GM20431 (cell line): Measurements from ENCODE around the gene APC.

ENCODE experiments used
- in situ Hi-C: fragments of 300-500 bp; cut with MseI, MboI; formaldehyde crosslinking; loops from one replicate; pipeline ENCODE4 v1.15.0; 2020; ENCODE audit warnings: low sequenced_read_pairs; ENCODE audit not compliant: unreplicated experiment

APC gene

GRCh38 chr5:112772124-112772523 is 34.4 kb downstream of the APC start:
- in situ Hi-C loops: no loop called here

GRCh38 chr5:112776301-112776856 is 38.7 kb downstream of the APC start:
- in situ Hi-C loops: no loop called here

GRCh38 chr5:112779531-112779930 is 41.8 kb downstream of the APC start:
- in situ Hi-C loops: no loop called here

GRCh38 chr5:112784726-112785125 is 47.0 kb downstream of the APC start:
- in situ Hi-C loops: no loop called here

- in situ Hi-C loops: no loop called here
Observed at GRCh38 chr5:112787261-112787660, 49.6 kb downstream of the APC start.

- in situ Hi-C loops: no loop called here
Observed at GRCh38 chr5:112787896-112788295, 50.2 kb downstream of the APC start.

GRCh38 chr5:112793201-112793600 is 55.5 kb downstream of the APC start:
- in situ Hi-C loops: no loop called here

GRCh38 chr5:112794410-112794809 is 56.7 kb downstream of the APC start:
- in situ Hi-C loops: no loop called here

GRCh38 chr5:112795342-112795741 is 57.7 kb downstream of the APC start:
- in situ Hi-C loops: no loop called here

- in situ Hi-C loops: no loop called here
Observed at GRCh38 chr5:112795944-112796678, 58.4 kb downstream of the APC start.

- in situ Hi-C loops: no loop called here
Observed at GRCh38 chr5:112799661-112800060, 62.0 kb downstream of the APC start.

GRCh38 chr5:112800891-112801290 is 63.2 kb downstream of the APC start:
- in situ Hi-C loops: no loop called here

GRCh38 chr5:112811023-112811422 is 73.3 kb downstream of the APC start:
- in situ Hi-C loops: no loop called here

- in situ Hi-C loops: no loop called here
Observed at GRCh38 chr5:112812549-112812948, 74.9 kb downstream of the APC start.

GRCh38 chr5:112820246-112820645 is 82.6 kb downstream of the APC start:
- in situ Hi-C loops: no loop called here

GRCh38 chr5:112822456-112822855 is 84.8 kb downstream of the APC start:
- in situ Hi-C loops: no loop called here

- in situ Hi-C loops: no loop called here
Observed at GRCh38 chr5:112823181-112823580, 85.5 kb downstream of the APC start.

GRCh38 chr5:112823656-112824055 is 86.0 kb downstream of the APC start:
- in situ Hi-C loops: no loop called here

GRCh38 chr5:112824197-112824596 is 86.5 kb downstream of the APC start:
- in situ Hi-C loops: no loop called here

- in situ Hi-C loops: no loop called here
Observed at GRCh38 chr5:112830378-112830777, 92.7 kb downstream of the APC start.

- in situ Hi-C loops: no loop called here
Observed at GRCh38 chr5:112833971-112834370, 96.3 kb downstream of the APC start.

GRCh38 chr5:112844489-112844888 is 106.8 kb downstream of the APC start:
- in situ Hi-C loops: no loop called here
